Activated T-cell treated with anti-CD3 and anti-CD28 coated beads for 4 hours (primary cell): ENCODE results near the gene CAPNS1.
"Not testable (repeated sequence)": the region's sequence is repeated elsewhere in the genome, so short reads cannot be mapped to it uniquely, and the experiment has no call there.

Source experiments
- DNase-seq: peaks from one replicate; pipeline ENCODE4 v3.0.0-alpha.2; 2020

Gene CAPNS1

DNA sequence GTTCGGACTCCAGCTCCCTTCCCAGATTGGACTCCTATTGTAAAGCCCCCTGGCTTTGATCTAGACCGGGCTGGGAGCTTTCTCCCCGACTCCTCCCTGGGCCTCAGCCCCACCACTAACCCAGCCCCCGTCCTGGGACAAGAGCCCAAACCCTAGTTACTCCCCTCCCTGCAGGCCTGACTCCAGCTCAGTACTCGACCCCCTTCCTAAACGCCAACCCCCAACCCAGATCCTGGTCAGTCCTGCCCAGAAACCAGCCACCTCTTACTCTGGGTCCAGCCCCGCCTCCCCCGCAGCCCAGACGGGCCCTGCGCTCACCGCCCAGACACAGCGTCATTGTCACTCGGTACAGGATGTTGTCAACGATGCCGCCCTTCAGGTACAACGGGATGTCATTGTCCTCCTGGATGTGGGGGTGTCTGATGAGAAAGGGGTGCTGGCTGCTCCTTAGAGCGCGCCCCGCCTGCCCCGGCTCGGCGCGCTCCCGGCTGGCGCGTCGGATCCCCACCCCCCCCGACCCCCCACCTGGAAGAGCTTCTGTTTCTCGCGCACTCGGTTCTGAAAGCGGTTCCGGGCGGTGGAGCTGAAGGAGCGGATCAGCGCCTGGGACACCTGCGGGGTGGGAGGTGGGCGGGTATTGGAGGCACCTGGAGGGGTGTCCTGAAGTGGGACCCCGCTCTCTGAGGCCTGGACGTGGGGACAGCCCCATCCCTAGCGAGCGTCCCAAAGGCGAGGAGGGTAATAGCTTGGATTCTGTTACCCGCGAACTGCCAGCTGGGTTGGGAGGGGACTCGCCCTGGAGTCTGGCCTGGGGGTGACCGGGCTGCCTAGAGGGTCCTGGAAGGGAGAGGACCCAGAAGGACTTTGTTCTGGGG lies 11.5 kb downstream of the CAPNS1 start:
- DNase-seq, result no peak

- DNase-seq, result no peak
Measured at GRCh38 chr19:36152019-36152351, 12.1 kb downstream of the CAPNS1 start.

DNA sequence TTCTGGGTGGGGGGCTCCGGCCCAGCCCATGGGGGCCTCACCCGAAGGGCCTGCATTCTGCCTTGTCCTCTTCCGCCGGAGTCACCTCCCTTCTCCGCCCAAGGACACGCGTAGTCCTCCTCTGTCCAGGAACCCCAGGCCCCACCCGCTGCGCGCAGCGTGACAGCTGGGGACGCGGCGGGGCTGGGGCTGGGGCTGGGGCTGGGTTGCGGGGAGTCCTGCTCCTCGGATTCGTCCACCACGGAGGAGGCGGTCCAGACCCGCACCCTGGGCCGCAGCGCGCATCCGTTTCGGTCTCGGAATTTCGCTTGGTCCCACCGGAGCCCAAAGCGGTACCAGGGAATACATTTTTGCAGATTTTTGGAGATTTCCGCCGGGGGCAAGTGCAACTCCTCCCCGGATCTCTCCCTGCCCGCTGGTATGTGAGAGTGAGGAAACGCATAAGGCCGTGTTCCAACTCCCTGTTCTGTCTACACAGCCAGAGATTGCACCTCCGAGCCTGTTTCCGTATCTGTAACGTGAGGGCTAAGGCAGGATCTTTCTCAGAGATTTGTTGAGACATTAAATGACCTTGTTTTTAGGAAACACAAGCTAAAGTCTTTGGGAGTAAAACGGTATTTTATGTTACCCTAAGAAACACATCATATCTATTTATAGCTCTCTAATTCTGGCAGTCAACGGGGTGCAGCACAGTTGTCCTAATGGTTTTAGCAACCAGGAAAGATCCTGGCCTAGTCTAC lies 12.7 kb downstream of the CAPNS1 start, which contains the start of gene COX7A1:
Gene COX7A1 (minus strand): TSS at position 96 of the 740 bp plus-strand sequence. CDS start 40 bp downstream, at position 56.
- no peak for DNase-seq

GRCh38 chr19:36153126-36153525 lies 13.3 kb downstream of the CAPNS1 start:
- no peak for DNase-seq

DNA sequence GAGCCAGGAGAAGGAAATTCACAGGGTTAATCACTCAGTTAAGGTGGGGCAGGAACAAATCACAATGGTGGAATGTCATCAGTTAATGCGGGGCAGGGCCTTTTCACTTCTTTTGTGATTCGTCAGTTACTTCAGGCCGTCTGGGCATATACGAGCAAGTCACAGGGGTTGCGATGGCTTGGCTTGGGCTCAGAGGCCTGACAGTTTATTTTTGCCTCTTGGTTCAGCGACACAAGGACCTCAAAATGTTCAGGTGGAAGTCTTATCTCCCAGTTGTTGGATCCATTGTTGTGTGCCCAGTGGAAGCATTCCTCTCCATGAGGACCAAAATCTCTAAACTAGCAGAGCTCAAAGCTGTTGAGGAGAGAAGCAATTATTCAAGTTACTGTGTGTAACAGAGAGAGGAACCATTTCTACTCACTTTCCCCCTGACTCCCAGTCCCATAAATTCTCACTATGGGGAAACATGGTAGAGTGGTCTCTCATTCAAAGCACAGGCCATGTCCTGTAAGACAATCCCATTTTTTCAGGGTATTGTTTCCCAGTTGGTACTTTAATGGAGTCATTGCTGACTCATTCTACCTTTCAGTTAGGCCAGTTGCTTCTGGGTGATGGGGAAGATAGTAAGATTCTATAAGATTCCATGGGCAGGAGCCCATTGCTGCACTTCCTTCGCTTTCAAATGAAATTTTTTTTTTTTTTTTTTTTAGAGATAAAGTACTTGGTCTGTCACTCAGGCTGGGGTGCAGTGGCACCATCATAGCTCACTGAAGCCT lies 21.1 kb downstream of the CAPNS1 start:
- DNase-seq, result no peak

- DNase-seq, result no peak
Measured at GRCh38 chr19:36163813-36164212, 23.9 kb downstream of the CAPNS1 start.

DNA sequence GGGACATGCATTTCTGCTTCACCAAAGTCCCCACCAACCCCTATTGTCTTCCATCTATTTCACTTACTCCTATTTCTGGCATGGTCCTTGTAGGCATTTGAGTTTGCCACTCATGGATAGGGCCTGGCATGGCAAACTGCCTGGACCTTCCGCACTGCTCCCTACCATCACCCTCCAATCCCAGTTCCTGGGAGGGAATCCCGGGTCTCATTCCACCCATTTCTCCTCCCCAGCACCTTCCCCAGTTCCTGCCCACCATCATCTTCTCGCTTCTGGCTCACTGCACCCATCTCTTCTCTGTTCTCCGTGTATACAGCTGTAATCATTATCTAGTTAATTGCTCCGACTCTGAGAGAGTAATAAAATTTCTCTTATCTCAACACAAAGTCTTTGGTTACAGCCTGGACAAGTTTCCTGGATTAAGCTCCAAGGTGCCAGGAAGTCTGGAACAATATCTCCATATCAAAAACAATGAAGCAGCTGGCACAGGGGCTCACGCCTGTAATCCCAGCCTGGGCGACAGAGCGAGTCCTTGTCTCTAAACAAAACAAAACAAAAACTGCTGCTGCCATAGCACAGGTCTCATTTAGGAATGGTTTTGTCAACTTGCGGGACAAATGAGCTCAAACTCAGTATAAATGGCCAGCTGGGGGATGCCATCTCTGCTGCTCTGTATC lies 29.4 kb downstream of the CAPNS1 start:
- no peak for DNase-seq

DNA sequence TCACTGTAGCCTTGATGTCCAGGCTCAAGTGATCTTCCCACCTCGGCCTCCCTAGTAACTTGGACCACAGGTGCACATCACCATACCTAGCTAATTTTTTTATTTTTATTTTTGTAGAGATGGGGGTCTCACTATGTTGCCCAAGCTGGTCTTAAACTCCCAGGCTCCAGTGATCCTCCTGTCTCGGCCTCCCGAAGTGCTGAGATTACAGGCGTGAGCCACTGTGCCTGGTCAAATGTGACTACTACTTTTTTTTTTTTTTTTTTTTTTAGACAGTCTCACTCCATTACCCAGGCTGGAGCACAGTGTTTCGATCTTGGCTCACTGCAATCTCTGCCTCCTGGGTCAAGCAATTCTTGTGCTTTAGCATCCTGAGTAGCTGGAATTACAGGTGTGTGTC lies 33.0 kb downstream of the CAPNS1 start:
- no peak for DNase-seq

DNA sequence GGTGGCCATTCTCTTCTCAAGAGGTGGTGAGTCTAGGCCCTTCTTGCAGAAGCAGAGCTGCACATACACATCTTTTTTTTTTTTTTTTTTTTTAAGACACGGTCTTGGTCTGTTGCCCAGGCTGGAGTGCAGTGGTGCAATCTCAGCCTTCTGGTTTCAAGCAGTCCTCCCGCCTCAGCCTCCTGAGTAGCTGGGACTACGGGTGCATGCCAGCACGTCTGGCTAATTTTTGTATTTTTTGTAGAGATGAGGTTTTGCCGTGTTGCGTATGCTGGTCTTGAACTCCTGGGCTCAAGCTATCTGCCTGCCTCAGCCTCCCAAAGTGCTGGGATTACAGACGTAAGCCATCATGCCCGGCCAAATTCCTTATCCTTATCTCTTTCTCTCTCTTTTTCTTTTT lies 34.0 kb downstream of the CAPNS1 start:
- not testable (repeated sequence) for DNase-seq

DNA sequence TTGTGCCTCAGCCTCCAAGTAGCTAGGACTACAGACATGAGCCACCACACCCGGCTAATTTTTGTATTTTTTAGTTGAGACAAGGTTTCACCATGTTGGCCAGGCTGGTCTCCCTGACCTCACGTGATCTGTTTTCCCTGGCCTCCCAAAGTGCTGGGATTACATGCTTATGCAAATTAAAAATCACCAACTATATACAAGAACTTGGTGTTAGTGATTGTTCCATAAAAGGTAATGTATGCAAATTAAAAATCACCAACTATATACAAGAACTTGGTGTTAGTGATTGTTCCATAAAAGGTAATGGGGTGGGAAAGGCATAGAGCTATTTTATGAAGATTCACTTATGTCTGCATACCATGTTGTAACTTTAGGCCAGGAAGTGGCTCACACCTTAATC lies 39.2 kb downstream of the CAPNS1 start:
- DNase-seq, result not testable (repeated sequence)

GRCh38 chr19:36182612-36183244 lies 42.9 kb downstream of the CAPNS1 start:
- DNase-seq, result no peak

DNA sequence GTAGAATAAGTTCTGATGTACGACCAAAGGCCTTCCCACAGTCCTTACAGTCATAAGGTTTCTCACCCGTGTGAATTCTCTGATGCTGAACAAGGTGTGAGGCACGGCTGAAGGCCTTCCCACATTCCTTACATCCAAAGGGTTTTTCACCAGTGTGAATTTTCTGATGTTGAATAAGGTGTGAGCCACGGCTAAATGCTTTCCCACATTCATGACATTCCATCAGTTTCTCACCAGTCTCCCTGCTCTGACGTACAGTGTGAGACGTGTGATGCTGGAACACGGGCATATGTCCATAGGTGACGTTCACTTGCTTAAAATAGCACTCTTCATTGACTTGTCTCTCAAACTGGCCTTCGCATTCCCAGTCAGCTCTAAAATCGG lies 43.4 kb downstream of the CAPNS1 start:
- DNase-seq, result no peak

- DNase-seq, result not testable (repeated sequence)
Measured at GRCh38 chr19:36186722-36187121, 46.9 kb downstream of the CAPNS1 start.

- DNase-seq, result no peak
Measured at GRCh38 chr19:36196249-36196648, 56.4 kb downstream of the CAPNS1 start.

DNA sequence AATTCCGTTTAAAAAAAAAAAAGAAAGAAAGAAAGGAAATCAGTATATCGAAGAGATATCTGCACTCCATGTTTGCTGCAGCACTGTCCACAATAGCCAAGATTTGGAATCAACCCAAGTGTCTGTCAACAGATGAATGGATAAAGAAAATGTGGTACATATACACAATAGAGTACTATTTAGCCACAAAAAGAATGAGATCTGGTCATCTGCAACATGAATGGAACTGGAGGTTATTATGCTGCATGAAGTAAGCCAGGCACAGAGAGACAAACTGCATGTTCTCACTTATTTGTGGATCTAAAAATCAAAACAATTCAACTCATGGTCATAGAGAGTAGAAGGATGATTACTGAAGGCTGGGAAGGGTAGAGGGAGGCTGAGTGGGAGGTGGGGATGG lies 58.3 kb downstream of the CAPNS1 start:
- no peak for DNase-seq
